AG09309 (cell line): ENCODE data around the gene MAGI2.

Experiments
- DNase-seq: peaks from one replicate; pipeline ENCODE4 v3.0.0-alpha.2; 2010; ENCODE audit warnings: low read depth
- H3K4me3 ChIP-seq: 2 replicates; pipeline ENCODE4 v1.5.1; 2011; ENCODE audit warnings: mild to moderate bottlenecking, low read depth, low read length, moderate library complexity; ENCODE audit not compliant: control insufficient read depth
- TF ChIP-seq, protein P1 (sequence below): IDR thresholded peaks from 2 replicates; pipeline ENCODE4 v1.5.1; 2011; ENCODE audit warnings: mild to moderate bottlenecking, low read depth, low read length, inconsistent platforms; ENCODE audit not compliant: insufficient read depth, control insufficient read depth; ENCODE audit errors: missing control alignments

Gene MAGI2

DNA sequence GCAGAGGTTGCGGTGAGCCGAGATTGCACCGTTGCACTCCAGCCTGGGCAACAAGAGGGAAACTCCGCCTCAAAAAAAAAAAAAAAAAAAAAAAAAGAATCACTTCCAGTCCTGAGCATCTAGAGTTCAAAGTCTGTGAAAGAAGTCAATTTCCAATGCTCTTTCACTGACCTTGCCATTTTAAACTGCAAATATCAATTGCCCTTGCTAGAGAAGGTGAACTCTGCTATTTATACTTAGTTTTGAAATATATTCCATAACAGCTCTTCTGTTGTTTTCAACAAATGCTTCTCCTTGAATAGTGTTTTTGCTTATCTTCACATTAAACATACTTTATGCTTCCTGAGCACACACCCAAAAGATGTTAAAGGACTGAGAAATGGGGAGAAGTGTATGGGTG is 1323.6 kb downstream of the MAGI2 start:
- TF ChIP-seq, protein P1, sequence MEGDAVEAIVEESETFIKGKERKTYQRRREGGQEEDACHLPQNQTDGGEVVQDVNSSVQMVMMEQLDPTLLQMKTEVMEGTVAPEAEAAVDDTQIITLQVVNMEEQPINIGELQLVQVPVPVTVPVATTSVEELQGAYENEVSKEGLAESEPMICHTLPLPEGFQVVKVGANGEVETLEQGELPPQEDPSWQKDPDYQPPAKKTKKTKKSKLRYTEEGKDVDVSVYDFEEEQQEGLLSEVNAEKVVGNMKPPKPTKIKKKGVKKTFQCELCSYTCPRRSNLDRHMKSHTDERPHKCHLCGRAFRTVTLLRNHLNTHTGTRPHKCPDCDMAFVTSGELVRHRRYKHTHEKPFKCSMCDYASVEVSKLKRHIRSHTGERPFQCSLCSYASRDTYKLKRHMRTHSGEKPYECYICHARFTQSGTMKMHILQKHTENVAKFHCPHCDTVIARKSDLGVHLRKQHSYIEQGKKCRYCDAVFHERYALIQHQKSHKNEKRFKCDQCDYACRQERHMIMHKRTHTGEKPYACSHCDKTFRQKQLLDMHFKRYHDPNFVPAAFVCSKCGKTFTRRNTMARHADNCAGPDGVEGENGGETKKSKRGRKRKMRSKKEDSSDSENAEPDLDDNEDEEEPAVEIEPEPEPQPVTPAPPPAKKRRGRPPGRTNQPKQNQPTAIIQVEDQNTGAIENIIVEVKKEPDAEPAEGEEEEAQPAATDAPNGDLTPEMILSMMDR = no peak
- DNase-seq = no peak
- H3K4me3 ChIP-seq = no peak overlapping the region

DNA sequence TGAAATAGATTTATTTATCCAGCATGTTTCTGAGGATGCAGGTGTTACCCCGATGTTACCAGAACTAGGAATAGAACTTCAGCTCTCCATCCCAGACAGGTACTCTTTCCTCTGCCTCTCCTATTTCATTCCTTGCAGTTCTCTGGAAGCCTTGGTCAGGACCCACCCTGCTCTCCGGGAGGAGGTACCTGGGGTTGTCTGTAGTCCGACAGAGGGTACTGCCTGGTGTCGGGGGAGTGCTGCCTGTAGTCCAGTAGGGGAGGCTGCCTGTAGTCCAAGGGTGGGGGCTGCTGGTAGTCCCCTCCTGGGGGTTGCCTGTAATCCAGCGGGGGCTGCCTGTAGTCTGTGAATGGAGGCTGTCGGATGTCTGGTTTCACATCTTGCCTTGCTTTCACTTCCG is 1326.5 kb downstream of the MAGI2 start:
- no peak for DNase-seq

DNA sequence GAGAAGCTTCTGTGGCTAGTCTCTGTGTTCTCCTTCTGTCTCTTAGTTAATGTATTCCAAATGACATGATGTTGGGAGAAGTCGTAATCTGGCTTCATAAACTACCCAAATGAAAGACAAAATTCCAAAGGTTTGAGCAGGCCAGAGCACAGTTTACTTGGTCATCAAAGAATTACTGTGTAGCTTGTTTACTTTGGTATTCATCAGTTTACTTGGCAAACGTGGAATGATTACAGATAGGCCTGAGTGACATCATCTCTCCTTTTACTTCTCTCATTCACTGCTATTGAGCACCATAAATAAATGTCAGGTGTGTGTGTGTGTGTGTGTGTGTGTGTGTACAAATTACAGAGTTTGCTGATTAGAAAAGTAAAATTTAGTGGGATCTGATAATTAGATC is 1327.6 kb downstream of the MAGI2 start:
- DNase-seq = peak; percentile 29
- TF ChIP-seq, protein P1 = no peak
- no peak overlapping the region for H3K4me3 ChIP-seq

More for the DNA sequence above, 1326.5 kb downstream of the MAGI2 start:
- H3K4me3 ChIP-seq = no peak overlapping the region
- TF ChIP-seq, protein P1 = no peak

DNA sequence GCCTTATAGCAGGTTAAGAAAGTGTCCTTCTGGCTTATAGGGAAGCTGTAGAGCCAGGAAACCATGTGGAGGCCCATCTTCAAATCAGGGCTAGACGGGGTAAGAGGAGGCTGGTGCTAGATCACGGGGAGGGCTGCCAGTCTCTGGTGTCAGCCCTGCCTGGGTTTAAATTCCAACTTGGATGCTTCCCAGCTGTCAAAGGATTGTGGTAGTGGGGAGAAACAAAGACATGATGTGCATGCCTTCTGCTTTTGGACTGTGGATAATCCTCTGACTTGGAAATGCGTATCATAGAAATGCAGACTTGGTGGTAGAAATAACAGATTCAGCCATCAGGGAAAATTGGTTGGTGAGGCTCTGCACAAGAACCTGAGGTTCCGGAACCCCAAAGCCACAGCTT is 1329.3 kb downstream of the MAGI2 start:
- TF ChIP-seq, protein P1 = no peak
- no peak for DNase-seq
- no peak overlapping the region for H3K4me3 ChIP-seq

DNA sequence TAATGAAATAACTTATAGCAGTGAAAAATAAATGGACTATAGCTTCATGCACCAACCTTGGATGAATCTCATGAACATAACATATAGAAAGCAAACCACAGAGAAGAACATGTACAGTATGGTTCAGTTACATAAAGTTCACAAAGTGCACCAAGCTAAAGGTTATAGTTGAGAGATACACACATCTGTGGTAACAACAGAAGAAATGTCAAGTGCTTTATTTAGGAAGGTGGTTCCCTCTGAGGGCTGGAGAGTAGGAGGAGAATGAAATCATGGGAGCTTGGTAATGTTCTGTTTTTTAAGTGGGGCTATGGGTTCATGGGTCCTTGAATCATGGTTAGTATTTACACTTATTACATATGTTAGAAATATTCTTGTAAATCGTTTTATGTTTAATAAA is 1331.6 kb downstream of the MAGI2 start:
- H3K4me3 ChIP-seq = no peak overlapping the region
- no peak for DNase-seq
- TF ChIP-seq, protein P1 = no peak

DNA sequence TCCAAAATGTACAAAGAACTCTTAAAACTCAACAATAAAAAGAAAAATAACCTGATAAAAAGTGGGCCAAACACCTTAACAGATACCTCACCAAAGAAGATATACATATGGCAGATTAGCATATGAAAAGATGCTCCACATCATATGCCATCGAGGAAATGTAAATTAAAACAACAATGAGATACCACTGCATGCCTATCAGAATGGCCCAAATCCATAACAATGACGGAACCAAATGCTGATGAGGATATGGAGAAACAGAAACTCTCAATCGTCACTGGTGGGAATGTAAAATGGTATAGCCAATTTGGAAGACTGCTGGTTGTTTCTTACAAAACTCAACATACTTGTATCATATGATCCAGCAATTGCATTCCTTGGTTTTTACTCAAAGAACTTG is 1335.0 kb downstream of the MAGI2 start:
- TF ChIP-seq, protein P1 = no peak
- no peak for DNase-seq
- no peak overlapping the region for H3K4me3 ChIP-seq

DNA sequence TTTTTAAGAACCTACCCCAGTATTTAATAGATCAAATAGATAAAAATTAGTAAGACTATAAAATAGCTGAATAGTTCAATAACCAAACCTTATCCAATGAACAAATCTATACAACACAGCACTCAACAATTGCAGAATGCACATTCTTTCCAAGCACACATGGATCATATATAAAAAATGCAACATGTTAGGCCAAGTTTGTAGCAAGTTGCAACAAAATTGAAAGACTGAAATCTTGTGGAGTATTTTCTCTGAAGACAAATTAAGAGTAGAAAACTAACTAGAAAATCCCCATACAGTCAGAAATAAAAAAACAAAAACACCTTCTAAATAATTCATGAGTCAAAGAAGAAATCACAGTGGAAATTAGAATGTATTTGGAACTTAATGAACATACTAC is 1337.6 kb downstream of the MAGI2 start:
- H3K4me3 ChIP-seq = no peak overlapping the region
- DNase-seq = no peak
- TF ChIP-seq, protein P1 = no peak
